GM18858 (cell line): Measurements from ENCODE around the gene EZH2.

Source experiments
- ATAC-seq: cut with Tn5 transposase; IDR thresholded peaks from one replicate; pipeline ENCODE4 v1.9.1; 2021; ENCODE audit not compliant: unreplicated experiment

Gene EZH2

GRCh38 chr7:148773334-148773733 is 110.8 kb downstream of the EZH2 start:
- peak; percentile 91 for ATAC-seq

- ATAC-seq: no peak
Observed at GRCh38 chr7:148772297-148773089, 111.6 kb downstream of the EZH2 start.

GRCh38 chr7:148770004-148770403 is 114.1 kb downstream of the EZH2 start:
- no peak for ATAC-seq

- no peak for ATAC-seq
Observed at GRCh38 chr7:148763622-148764021, 120.5 kb downstream of the EZH2 start.

- ATAC-seq: no peak
Observed at GRCh38 chr7:148761499-148762278, 122.4 kb downstream of the EZH2 start.
